SKM-1 (cell line): ENCODE data around the gene ESPNL.
"Not testable (repeated sequence)": the region's sequence is repeated elsewhere in the genome, so short reads cannot be mapped to it uniquely, and the experiment has no call there.

ENCODE experiments used
- DNase-seq: peaks from one replicate; lab custom pipeline; 2025; ENCODE audit not compliant: unreplicated experiment; lab: John Stamatoyannopoulos, UW

ESPNL gene

DNA sequence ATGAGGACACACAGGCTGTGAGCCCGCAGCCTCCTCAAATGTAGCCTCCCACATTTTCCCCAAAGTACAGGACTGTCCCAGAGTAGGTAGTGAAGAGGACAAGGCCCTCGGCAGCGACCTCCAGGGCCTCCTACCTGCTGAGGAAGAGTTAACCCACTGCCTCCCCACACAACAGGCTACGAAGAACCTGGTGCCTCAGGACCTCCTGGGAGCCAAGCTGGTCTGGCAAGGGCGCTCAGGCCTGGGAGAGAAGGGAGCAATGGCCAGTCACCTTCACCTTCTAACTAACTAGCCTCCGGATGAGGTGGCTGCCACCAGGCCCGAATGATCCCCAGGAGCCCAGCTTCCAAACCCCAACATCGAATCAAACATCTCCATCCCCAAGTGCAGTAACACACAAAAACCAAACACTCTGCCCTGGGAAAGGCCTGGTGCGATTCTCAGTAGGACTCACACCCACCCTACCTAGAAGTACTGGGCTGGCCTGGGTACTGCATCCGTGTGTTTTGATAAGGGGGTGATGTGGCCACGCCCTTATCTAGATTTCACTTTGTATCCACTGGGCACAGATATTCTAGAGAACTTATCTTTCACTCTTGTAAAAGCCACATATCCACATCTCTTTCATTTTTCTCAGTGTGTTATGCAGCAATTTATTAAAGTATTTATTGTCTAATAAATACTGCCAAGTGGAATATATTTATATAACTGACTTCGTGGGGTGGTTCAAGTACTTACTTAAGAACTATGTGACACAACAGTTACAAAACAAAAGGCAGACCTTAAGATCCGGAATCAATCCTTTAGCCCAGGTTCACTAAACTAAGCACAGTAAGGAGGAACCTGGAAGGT, 68.3 kb downstream of the ESPNL start:
- DNase-seq = no peak

DNA sequence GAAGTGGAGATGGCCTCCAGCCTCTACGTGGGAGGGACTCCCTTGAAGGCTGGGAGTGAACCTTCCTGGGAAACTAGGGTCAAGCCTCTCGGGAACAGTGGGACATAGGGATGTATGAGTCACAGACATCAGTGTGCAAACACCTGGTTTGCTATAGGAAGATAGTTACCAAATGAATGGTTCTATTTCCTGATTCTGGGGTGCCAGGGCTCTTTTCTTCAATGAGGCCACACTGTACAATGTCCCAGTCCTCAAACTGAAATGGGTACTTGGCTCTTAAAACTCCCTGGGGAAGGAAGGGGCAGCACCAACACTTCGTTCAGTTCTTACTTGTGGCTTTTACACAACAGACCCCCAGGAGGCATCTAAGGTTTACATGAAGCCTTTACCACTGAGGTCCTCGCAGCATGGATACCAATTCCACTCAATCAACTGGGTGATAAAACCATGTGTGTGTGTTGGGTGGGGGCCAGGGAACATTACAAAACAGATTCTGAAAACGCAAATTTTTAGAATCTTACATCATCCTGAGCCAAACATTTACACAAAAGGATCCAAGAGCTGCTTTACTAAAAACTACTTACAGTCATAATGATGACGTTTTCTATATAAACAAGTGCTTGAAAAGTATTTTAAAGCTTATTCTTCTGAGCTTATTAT, 69.0 kb downstream of the ESPNL start:
- no peak for DNase-seq

GRCh38 chr2:238169708-238170251, 69.6 kb downstream of the ESPNL start:
- DNase-seq = no peak

DNA sequence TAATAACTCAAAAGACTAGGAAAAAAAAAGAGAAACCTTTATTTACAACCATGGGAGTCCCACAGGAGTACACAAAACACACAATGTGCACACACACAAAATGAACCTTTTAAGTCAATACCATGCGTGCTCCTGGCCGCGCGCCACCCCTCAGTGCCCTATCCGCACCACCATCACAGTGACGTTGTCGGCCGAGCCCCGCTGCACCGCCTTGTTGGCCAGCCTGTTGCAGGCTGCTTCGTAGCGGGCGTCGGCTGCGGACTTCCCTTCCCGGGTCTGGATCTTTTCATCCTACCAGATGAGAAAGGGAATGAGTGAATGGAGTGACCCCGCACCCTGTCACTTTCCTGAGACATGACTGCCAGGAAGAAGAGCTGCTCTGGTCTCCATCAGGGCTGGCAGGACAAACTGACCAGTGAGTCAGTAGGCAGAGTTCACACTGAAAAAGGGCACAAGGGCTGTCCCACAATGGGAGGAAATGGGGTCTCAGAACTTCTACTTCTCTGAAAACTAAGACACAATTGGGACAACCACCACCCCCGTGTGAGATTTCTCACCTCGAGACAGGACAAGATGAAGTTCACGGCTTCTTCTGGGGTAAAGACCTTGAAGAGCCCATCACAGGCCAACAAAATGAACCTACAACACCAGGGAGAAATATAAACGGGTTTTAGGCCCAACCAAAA, 70.4 kb downstream of the ESPNL start:
- DNase-seq = no peak

DNA sequence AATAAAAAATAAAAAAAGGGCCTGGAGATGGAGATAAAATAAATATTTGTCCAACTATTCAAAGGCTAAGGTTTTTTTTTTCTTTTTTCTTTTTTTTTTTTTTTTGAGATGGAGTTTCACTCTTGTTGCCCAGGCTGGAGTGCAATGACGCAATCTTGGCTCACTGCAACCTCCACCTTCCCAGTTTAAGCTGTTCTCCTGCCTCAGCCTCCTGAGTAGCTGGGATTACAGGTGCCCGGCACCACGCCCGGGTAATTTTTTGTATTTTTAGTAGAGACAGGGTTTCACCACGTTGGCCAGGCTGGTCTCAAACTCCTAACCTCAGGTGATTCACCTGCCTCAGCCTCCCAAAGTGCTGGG, 70.9 kb downstream of the ESPNL start:
- DNase-seq = not testable (repeated sequence)

DNA sequence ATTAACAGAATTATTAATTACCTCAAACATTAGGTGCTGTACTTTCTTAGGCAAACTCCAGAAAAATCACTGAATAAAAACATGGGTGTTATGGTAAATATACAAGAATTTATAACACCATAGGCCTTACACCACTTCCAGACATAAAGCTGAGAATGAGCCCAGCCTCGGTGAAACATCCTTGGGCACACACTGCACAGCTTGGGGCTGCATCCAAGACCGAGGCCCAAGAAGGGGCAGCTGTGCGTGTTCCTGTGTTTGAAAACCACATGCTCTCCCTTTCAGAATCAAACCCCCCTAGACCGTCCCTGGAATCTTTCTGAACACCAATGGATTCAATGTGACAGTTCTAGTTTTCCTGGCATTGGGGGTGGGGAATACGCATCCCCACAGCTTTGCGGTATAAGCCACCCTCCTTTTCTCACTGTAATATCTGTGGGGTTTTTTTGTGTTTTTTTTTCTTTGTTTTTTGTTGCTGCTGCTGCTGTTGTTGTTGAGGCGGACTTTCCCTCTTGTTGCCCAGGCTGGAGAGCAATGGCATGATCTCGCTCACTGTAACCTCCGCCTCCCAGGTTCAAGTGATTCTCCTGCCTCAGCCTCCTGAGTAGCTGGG, 71.5 kb downstream of the ESPNL start:
- no peak for DNase-seq

DNA sequence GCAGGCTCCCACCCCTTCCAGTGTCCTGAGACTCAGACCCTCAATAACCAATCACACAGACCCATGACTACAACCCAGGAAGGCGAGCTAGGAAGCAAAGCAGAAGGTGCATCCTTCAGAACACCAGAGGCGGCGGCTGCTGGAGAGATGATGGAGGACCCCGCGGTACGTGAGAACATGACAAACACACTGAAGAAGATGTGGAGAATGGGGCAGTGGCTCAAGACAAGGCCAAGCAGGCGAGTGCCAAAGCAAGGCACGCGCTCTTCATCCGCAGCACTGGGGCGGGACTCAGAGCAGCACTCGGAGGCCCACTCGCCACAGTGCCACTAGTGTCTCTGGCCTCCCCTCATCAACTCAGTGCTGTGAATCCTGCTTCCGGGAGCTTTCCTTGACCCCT, 72.3 kb downstream of the ESPNL start:
- no peak for DNase-seq

DNA sequence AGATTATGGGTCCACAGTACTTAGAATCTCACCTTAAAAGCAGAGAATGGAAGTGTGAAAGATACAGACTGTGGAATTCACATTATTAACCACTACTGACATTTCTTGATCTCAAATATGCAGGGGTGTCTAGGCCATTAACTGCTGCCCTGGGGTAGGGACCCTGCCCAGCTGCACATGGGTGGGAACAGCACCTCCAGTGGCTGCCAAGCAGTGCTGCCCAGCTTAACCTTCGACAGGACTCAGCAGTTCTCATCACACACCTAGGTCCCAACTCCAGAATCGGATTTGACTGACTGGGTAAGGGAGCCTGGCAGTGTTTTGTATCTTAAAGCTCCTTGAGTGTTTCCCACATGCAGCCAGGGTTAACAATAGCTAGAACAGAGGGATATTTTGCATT, 73.6 kb downstream of the ESPNL start:
- DNase-seq = no peak

DNA sequence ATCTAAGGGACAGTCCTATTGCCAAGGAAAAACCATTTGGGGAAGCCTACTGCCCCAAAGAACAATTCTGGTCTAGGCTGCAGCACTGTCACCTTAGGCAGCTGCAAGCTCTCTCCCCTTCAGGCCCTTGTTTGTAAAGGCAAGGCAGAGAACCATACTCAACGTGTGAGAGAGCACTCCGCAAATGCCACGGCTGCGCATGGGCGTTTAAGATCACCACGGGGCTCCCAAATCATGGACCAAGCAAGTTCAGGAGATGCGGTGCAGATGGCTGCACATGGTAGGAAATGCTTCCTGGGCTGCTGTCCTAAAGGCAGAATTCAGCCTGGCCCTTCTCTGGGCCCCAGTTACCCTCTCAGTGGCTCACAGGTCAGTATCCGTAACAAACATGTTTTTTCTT, 74.2 kb downstream of the ESPNL start:
- DNase-seq = no peak

GRCh38 chr2:238174701-238175100, 74.6 kb downstream of the ESPNL start:
- DNase-seq = no peak

DNA sequence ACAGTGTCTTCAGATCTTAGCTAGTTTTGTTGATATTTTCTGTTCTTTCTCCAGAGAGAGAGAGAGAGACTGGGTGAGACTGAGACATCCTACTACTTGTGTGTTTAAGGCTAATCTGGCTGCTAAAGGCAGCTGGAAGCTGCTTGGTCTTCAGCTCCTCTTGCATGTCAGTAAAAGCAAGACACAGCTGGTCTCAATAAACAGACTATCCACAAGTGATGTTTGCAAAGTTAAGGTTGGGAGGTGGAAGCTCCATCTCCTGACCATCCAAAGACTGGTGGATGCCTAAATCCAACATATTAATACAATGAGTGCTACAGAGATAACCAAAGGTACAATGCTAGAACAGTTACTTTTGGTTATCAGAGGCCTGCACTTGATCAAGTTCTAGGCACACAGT, 76.5 kb downstream of the ESPNL start:
- no peak for DNase-seq

DNA sequence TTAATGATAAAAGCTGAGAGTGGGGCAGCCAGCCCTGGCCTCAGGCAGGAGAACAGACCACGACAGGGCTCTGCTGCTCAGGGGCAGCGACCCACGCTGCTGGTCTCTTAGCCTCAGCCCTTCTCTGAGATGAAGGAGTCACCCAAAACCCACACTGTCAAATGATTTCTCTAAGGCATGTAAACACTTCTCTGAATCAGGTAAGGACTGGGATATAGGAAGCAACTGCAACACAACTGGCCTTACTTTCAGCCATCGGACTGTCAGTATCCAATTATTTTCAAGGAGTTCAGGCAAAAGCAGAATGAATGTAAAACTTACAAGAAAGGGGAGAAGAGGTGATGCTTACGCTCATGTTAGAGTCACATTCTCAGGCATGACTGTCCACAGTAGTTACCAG, 80.4 kb downstream of the ESPNL start:
- no peak for DNase-seq

DNA sequence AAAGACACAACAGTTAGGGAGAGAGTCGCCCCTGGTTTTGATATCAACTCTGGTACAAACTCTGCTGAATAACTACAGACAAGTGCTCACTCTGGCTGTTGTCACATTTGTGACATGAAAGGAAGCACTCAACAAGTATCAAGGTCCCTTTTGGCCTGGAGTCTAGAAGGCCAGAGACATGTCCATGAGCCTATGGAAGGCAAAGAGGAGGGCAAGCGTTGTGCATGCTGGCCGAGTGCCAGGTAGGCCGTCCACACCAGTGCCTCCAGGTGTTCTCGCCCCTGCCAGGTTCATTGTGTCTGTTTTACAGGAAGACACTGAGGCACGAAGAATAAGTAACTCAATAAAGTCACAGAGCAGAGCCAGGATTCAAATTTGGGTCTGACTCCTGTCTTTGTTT, 82.2 kb downstream of the ESPNL start:
- DNase-seq = no peak
